ENCODE results near the gene DIABLO.
A peak's percentile ranks its signal among the peaks of the same experiment; 100 is the strongest.
"Not testable (repeated sequence)": the region's sequence is repeated elsewhere in the genome, so short reads cannot be mapped to it uniquely, and the experiment has no call there.

The DIABLO gene

GRCh38 chr12:122208073-122208820 is 17.6 kb downstream of the DIABLO start:
- DNase-seq (ENCODE audit: low read depth), result no peak

DNA sequence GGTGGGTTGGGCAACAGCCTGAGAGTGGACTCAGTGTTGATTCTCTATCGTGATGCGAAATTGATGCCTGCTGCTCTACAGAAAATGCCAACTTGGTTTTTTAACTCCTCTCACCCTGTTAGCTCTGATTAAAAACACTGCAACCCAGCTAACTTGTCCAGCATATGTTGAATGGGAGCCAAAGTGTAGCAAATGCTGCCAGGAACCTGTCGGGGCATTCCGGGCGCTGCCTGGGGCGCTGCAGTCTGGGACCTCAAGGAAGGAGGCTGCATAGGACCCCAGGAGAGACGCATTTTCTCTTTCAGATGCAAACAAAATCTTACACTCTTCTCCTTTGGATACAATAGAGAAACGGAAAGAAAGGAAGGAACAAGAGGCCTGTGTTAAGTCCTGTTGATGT is 18.5 kb downstream of the DIABLO start:
- DNase-seq (ENCODE audit: low read depth), result no peak

DNA sequence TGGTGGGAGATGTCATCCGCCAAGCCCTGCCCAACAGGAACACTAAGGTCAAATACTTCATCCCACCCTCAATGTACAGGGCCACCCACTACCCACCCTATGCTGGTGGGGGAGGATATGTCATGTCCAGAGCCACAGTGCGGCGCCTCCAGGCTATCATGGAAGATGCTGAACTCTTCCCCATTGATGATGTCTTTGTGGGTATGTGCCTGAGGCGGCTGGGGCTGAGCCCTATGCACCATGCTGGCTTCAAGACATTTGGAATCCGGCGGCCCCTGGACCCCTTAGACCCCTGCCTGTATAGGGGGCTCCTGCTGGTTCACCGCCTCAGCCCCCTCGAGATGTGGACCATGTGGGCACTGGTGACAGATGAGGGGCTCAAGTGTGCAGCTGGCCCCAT is 18.9 kb downstream of the DIABLO start:
- no peak for DNase-seq (ENCODE audit: low read depth)

DNA sequence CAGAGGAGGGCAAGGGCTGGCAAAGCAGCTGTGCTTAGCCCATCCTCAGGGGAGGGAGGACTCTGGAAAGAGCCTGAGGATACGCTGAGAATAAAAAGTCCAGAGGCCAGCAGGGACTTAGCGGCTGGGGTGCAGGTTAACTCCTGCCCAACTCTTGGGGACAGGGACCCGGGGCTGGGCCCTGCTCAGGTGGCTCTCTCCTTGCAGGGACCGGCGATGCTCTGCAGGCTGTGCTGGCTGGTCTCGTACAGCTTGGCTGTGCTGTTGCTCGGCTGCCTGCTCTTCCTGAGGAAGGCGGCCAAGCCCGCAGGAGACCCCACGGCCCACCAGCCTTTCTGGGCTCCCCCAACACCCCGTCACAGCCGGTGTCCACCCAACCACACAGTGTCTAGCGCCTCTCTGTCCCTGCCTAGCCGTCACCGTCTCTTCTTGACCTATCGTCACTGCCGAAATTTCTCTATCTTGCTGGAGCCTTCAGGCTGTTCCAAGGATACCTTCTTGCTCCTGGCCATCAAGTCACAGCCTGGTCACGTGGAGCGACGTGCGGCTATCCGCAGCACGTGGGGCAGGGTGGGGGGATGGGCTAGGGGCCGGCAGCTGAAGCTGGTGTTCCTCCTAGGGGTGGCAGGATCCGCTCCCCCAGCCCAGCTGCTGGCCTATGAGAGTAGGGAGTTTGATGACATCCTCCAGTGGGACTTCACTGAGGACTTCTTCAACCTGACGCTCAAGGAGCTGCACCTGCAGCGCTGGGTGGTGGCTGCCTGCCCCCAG is 19.6 kb downstream of the DIABLO start:
- DNase-seq (ENCODE audit: low read depth), result no peak

- DNase-seq (ENCODE audit: low read depth), result no peak
Measured at GRCh38 chr12:122205053-122205925, 20.6 kb downstream of the DIABLO start.

DNA sequence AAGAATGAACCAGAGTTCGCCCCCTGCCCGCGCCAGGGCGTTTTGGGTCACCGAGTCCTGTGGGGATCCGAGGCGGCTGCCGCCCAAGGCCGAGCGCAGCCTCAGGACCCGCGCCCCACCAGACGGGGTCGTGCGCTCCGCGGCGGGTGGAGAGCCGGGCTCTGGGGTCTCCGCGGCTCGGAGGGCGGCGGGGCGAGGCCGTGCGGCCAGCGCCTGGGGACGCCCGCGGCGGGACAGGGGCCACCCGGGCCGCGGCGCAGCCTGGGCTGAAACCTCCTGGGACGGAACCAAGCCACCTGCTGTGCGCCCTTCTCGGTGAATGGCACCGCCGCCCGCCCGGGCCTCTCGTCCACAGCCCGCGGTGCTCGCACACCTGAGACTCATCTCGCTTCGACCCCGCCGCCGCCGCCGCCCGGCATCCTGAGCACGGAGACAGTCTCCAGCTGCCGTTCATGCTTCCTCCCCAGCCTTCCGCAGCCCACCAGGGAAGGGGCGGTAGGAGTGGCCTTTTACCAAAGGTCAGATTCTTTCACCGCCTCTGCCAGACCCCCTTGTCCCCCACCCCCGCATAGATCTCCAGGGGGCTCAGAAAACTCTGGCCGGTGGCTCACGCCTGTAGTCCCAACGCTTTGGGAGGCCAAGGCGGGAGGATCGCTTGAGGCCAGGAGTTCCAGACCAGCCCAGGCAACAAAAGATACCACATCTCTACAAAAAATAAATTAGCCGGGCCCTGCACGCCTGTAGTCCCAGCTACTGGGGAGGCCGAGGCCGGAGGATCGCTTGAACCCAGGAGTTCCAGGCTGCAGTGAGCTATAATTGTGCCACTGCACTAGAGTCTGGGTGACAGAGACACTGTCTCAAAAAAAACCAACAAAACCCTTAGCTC is 21.4 kb downstream of the DIABLO start:
- DNase-seq (ENCODE audit: low read depth), result no peak

DNA sequence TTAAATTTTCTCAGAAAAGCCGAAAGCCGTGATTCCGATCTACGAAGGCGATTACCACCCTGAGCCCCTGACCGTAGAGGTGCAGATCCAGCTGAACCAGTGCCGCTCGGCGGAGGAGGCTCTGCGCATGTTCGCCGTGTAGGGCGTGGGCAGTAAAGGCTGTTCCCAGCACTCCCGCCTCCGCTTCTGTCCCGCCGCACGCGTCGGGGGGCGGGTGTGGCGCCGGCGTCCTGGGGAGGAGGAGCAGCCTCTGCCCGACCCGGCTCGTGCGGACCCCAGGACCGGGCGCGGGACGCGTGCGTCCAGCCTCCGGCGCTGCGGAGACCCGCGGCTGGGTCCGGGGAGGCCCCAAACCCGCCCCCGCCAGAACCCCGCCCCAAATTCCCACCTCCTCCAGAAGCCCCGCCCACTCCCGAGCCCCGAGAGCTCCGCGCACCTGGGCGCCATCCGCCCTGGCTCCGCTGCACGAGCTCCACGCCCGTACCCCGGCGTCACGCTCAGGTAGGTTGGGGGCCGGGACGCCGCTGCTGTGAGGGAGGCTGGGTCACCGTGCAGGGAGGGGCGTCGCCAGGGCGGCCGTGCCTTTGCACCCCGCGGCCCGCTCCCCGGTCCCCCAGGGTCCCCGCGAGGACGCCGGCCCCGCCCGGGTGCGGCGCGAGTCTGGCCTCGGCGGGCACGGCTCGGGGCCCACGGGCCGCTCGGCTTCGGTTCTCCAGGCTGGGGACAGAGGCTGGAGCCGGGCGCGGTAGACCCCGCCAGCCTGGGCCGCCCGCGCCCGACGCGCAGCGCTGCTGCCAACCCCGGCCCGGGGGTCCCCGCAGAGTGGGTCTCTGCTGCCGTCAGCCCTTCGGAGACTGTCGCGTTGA is 22.3 kb downstream of the DIABLO start, which contains the start of gene B3GNT4:
Gene B3GNT4, plus strand, starts transcription at position 409 of the 866 bp plus-strand sequence. CDS start 910 bp downstream, outside the sequence.
- DNase-seq (ENCODE audit: low read depth), result peak; percentile 26

GRCh38 chr12:122202811-122203210 is 23.0 kb downstream of the DIABLO start:
- not testable (repeated sequence) for DNase-seq (ENCODE audit: low read depth)

GRCh38 chr12:122202017-122202416 is 23.8 kb downstream of the DIABLO start:
- no peak for DNase-seq (ENCODE audit: low read depth)

- no peak for DNase-seq (ENCODE audit: low read depth)
Measured at GRCh38 chr12:122201381-122201780, 24.5 kb downstream of the DIABLO start.

DNA sequence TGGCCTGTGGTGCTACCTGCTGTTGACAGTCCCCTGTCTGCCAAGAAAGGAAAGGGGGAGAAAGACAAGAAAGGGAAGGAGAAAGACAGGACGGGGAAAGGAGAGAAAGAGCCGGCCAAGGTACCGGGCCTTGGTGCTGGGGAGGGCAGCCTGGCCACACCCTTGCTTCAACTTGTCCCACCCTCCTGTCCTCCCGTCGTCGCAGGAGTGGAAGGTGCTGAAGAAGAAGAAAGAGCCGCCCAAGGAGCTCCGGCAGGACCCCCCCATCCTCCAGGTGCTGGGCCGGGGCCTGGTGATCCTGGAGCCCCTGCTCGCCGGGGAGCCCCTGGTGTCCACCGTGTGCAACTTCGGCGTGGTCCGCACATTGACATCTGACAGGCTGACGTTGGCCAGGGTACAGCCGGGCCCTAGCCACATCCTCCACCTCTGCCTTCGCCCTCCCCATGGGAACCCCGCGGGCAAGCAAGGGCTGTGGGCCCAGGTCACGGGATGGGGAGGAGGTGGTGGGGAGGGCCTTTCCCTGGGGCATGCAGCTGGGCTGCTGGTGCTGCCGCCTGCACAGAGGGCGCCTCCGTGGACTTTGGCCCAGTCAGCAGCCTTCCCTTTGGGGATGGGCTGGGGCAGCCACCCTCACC is 25.2 kb downstream of the DIABLO start:
- no peak for DNase-seq (ENCODE audit: low read depth)

DNA sequence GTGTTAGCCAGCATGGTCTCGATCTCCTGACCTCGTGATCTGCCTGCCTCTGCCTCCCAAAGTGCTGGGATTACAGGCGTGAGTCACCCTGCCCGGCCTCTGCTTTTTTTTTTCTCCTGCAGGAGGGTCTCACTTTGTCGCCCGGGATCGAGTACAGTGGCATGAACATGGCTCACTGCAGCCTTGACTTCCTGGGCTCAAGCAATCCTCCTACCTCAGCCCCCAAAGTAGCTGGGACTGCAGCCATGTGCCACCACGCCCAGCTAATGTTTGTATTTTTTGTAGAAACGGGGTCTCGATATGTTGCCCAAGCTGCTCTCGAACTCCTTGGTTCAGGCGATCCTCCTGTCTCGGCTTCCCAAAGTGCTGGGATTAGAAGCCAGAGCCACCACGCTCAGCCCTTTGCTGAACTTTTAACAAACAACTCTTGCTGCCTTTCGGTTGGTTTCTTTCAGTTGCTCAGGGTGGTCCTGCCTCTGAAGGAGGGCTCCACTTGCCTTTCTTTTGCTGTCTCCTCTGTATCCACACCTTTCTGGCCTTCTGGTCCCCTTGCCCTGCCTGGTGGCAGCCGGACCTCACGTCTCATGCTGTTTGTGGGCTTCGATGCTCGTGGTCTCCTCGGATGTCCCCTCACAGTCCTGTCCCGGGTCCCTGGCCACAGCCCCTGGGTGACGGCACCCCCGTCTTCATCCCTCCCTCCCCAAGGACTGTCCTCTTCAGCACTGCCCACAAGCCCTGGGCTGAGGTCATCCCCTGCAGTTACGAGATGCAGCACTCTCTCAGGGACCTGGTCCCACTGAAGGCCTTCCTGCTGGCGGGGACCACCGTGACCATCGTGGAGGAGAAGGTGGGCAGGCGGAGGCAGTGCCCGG is 26.1 kb downstream of the DIABLO start:
- DNase-seq (ENCODE audit: low read depth), result no peak

GRCh38 chr12:122197612-122197966 is 28.3 kb downstream of the DIABLO start:
- DNase-seq (ENCODE audit: low read depth), result no peak

DNA sequence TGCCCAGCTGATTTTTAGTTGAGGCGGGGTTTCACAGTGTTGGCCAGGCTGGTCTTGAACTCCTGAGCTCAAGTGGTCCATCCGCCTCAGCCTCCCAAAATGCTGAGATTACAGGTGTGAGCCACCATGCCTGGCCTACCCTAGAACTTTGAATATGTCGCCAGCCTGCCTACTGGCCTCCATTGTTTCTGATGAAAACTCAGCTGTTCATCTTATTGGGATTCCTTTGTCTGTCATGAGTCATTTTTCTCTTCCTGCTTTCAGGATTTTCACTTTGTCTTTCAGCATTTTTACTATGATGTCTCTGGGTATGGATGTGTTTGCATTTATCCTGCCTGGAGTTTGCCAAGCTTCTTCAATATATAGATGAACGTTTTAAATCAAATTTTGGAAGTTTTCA is 30.4 kb downstream of the DIABLO start:
- DNase-seq (ENCODE audit: low read depth), result no peak

- DNase-seq (ENCODE audit: low read depth), result no peak
Measured at GRCh38 chr12:122194804-122195203, 31.0 kb downstream of the DIABLO start.

GRCh38 chr12:122192441-122192840 is 33.4 kb downstream of the DIABLO start:
- no peak for DNase-seq (ENCODE audit: low read depth)

DNA sequence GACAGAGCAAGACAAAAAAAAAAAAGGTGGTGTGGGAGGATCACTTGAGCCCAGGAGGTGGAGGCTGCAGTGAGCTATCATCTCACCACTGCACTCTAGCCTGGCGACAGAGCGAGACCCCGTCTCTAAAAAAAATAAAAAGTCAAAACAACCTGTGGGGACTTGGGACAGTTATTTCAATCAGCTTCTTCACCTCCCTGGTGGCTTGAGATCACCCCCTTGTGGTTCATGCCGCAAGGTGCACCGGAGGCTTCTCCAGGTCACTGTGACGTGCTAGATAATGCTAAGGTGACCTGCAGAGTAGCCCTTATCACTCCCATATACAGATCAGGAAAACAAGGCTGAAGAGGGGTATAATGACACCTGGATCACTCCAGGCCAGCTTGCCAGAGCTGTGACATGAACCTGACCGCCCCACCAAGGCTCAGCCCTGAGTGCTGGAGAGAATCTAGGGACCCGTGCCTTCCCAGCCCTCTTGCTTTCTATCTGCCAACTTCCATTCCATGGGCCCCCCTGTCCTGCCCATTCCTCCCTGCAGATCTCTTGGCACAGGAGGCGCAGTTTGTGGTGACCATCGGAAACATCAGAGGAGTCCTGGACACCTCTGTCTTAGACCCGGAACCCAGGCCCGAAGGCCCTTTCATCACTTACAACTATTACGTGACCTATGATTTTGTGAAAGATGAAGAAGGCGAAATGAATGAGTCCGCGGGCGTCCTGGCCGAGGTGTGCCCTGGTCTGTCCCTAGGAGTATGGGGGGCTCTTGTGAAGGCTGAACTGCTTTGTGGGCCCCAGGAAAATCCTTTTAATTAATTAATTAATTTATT is 34.8 kb downstream of the DIABLO start:
- DNase-seq (ENCODE audit: low read depth), result peak; percentile 26

Data from HS-27A (cell line).